Measurements from ENCODE around the gene MFN2.

MFN2 gene

GRCh38 chr1:12019858-12020509 lies 39.7 kb downstream of the MFN2 start (continued):
- TF ChIP-seq ZNF529 (tag by site-specific recombination; IDR thresholded peaks at IDR 0.05; ENCODE audit: insufficient replicate concordance): no peak
- no peak for TF ChIP-seq HOXA7 (CRISPR knock-in tag; IDR thresholded peaks at IDR 0.05; ENCODE audit: borderline replicate concordance)
- no peak for TF ChIP-seq ZNF560 (tag by site-specific recombination; IDR thresholded peaks at IDR 0.05; ENCODE audit: borderline replicate concordance)
- no peak for TF ChIP-seq ZNF629 (tag by site-specific recombination; IDR thresholded peaks at IDR 0.05)
- TF ChIP-seq PRDM6 (tag by site-specific recombination; IDR thresholded peaks at IDR 0.05): no peak
- TF ChIP-seq ZNF514 (tag by site-specific recombination; IDR thresholded peaks at IDR 0.05): no peak
- TF ChIP-seq ZNF121 (tag by site-specific recombination; IDR thresholded peaks at IDR 0.05): no peak
- TF ChIP-seq KLF7 (tag by site-specific recombination; IDR thresholded peaks at IDR 0.05; ENCODE audit: borderline replicate concordance): no peak
- no peak for TF ChIP-seq SETDB1 (IDR thresholded peaks at IDR 0.05; ENCODE audit: insufficient read length, low read length)
- no peak for TF ChIP-seq ZNF48 (tag by site-specific recombination; IDR thresholded peaks at IDR 0.05)
- peak; percentile 22; the same call in 1 of the 2 replicates for TF ChIP-seq PRDM10 (tag by site-specific recombination; IDR thresholded peaks at IDR 0.05)
- TF ChIP-seq ZNF112 (tag by site-specific recombination; IDR thresholded peaks at IDR 0.05): no peak
- no peak for TF ChIP-seq ZSCAN4 (tag by site-specific recombination; IDR thresholded peaks at IDR 0.05)
- TF ChIP-seq REPIN1 (tag by site-specific recombination; IDR thresholded peaks at IDR 0.05; ENCODE audit: low read depth): no peak
- no peak for TF ChIP-seq EGR2 (tag by site-specific recombination; IDR thresholded peaks at IDR 0.05; ENCODE audit: low read depth)
- TF ChIP-seq ZNF658 (tag by site-specific recombination; IDR thresholded peaks at IDR 0.05): no peak
- no peak for TF ChIP-seq ZNF692 (tag by site-specific recombination; IDR thresholded peaks at IDR 0.05)
- no peak for TF ChIP-seq ZSCAN5A (tag by site-specific recombination; IDR thresholded peaks at IDR 0.05)
- no peak for TF ChIP-seq ZFP41 (tag by site-specific recombination; IDR thresholded peaks at IDR 0.05; ENCODE audit: borderline replicate concordance)
- no peak for TF ChIP-seq ZNF324 (tag by site-specific recombination; IDR thresholded peaks at IDR 0.05)
- TF ChIP-seq ZNF561 (tag by site-specific recombination; IDR thresholded peaks at IDR 0.05; ENCODE audit: borderline replicate concordance): no peak
- TF ChIP-seq ZNF664 (tag by site-specific recombination; IDR thresholded peaks at IDR 0.05): 0 out of 2 replicates have a peak, but pooled peaks have one; percentile 42
- TF ChIP-seq ZNF26 (tag by site-specific recombination; IDR thresholded peaks at IDR 0.05): no peak
- no peak for TF ChIP-seq ZNF18 (tag by site-specific recombination; IDR thresholded peaks at IDR 0.05)
- TF ChIP-seq ZNF10 (tag by site-specific recombination; IDR thresholded peaks at IDR 0.05): no peak
- TF ChIP-seq ZNF169 (tag by site-specific recombination; IDR thresholded peaks at IDR 0.05): no peak
- no peak for TF ChIP-seq ZNF426 (tag by site-specific recombination; IDR thresholded peaks at IDR 0.05)
- TF ChIP-seq ZNF830 (tag by site-specific recombination; IDR thresholded peaks at IDR 0.05; ENCODE audit: low read depth): no peak
